H1 (cell line): ENCODE results near the gene NRP2. TPM values are rescaled to one million over a fixed set of nuclear protein-coding genes. Genes with fewer than 3 reads are reported as not detected.

Experiments
- ASH2L ChIP-seq: fragments of 200-600, 300-600 bp; sonication (generic); IDR thresholded peaks from one replicate; pipeline ENCODE4 v1.7.1; 2017; ENCODE audit warnings: low read length
- FOSL1 ChIP-seq: IDR thresholded peaks from 2 replicates; pipeline ENCODE4 v1.6.1; 2011; ENCODE audit warnings: mild to moderate bottlenecking, low read depth, low read length, moderate library complexity; ENCODE audit not compliant: insufficient read depth
- KDM4A ChIP-seq: IDR thresholded peaks from one replicate; pipeline ENCODE4 v1.7.1; 2012; ENCODE audit warnings: low read depth, mild to moderate bottlenecking, moderate library complexity, low read length, inconsistent platforms; ENCODE audit not compliant: severe bottlenecking
- KDM5A ChIP-seq: fragments of 200-600 bp; IDR thresholded peaks from 2 replicates; pipeline ENCODE4 v1.7.1; 2012; ENCODE audit warnings: mild to moderate bottlenecking, low read length, inconsistent platforms, mixed read lengths
- NANOG ChIP-seq: IDR thresholded peaks from 2 replicates; pipeline ENCODE4 v1.6.1; 2011; ENCODE audit warnings: low read length, low read depth, mild to moderate bottlenecking, inconsistent platforms; ENCODE audit not compliant: insufficient read depth, poor library complexity, severe bottlenecking
- POLR2A ChIP-seq, 2 experiments: IDR thresholded peaks; 1 replicate in 1 of 2; 2 replicates in 1 of 2; pipeline ENCODE4 v1.6.1; 2011; ENCODE audit warnings: low read depth in 2 of 2, low read length in 2 of 2, mild to moderate bottlenecking in 2 of 2; ENCODE audit errors: control extremely low read depth in 1 of 2
- SP1 ChIP-seq: IDR thresholded peaks from 2 replicates; pipeline ENCODE4 v1.6.1; 2011; ENCODE audit warnings: low read depth, low read length
- TBP ChIP-seq: IDR thresholded peaks from 2 replicates; pipeline ENCODE4 v1.6.1; 2011; ENCODE audit warnings: low read depth, low read length, improper control_type of control experiment
- polyA plus RNA-seq, 7 experiments: library from polyadenylated mRNA; depleted of rRNA in 3 of 7; stranded (reverse) in 5 of 7; unstranded in 2 of 7; fragments of >200 nt in 5 of 7; fragments of 200-250 nt in 2 of 7; gene quantifications; 1 replicate in 5 of 7; 2 replicates in 1 of 7; 4 replicates in 1 of 7; pipeline versions ENCODE4 v1.2.1 to v1.2.3, GENCODE V29; 2011 to 2013; ENCODE audit warnings: missing spikeins in 2 of 7, mixed read lengths in 2 of 7
- total RNA-seq: library from RNA; stranded (reverse); fragmentation: NEBNext Ultra II Directional; extraction: Animal tissue kit (Norgen Biotek cat#: 25700); gene quantifications from 2 replicates; pipeline ENCODE4 v1.2.1, GENCODE V29; 2021
- TF ChIP-seq, protein P1 (sequence below): IDR thresholded peaks from 2 replicates; pipeline ENCODE4 v1.6.1; 2012; ENCODE audit warnings: inconsistent platforms

The NRP2 gene
- total and polyA plus RNA-seq, 2 of the 8 experiments (the other 6 are each of a cell fraction or from before 2014, with no cell fraction given): 32.0 to 37.8 TPM

DNA sequence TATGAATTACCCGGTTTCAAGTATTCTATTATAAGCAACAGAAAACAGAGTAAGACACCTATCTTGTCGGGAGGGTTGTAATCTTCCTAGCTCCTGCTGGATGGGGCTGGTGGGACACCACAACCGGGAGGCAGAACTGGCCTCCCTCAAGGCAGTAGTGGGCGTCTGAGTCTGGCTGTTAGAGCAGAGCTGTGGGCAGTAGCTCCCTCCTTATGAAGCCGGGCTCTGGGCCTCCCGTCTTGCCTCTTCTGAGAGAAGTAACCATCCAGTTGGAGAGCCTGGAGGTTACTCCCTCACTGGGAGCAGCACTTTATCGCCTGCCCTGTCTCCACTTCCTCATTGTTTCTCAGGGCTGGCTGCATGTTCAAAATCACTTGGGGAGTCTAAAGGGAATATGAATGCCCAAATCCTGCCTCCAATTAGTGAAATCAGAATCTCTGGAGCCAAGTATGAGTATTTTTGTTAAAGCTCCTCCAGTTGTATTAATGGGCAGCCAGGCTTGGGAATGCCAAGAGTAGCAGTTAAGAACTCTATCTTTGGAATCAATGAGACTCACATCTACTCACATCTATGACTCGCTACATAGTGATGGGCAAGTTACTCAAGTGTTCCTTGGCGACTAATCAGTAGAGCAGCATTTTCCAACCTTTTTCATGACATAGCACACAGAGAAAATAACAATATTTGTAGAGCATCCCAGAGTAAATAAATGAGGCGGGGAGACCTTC is 27.3 kb upstream of the NRP2 start (continued):
- TF ChIP-seq, protein P1, sequence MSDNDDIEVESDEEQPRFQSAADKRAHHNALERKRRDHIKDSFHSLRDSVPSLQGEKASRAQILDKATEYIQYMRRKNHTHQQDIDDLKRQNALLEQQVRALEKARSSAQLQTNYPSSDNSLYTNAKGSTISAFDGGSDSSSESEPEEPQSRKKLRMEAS: no peak
- TF ChIP-seq SP1: no peak
- TF ChIP-seq NANOG: no peak
- TF ChIP-seq ASH2L: no peak
- no peak for TF ChIP-seq FOSL1
- TF ChIP-seq TBP: no peak
- TF ChIP-seq POLR2A (IDR thresholded peaks at IDR 0.05; ENCODE audit: control extremely low read depth in 1 of 2, low read depth in 2 of 2, low read length in 2 of 2): no peak
- TF ChIP-seq KDM4A: no peak
- no peak for TF ChIP-seq KDM5A
